ENCODE results near the gene RRH.
"Not testable (repeated sequence)": the region's sequence is repeated elsewhere in the genome, so short reads cannot be mapped to it uniquely, and the experiment has no call there.

RRH gene

DNA sequence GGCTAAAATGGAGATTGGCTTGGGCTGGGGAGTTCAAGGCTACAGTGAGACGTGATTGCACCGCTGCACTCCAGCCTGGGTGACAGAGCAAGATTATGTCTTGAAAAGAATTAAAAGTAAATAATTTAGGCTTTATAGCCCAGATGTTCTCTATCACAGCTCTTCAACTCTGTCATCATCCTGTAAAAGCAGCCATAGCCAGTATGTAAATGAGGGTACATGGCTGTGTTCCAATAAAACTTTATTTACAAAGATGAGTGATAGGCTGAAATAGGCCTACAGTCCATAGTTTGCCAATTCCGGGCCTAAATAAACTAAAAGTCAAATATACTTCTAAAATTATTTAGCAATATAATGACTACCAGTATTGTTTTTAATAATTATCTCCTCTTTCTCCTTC lies 9.2 kb downstream of the RRH start:
- DNase-seq (ENCODE audit: low read depth in 4 of 4, low spot score in 1 of 4) = no peak

DNA sequence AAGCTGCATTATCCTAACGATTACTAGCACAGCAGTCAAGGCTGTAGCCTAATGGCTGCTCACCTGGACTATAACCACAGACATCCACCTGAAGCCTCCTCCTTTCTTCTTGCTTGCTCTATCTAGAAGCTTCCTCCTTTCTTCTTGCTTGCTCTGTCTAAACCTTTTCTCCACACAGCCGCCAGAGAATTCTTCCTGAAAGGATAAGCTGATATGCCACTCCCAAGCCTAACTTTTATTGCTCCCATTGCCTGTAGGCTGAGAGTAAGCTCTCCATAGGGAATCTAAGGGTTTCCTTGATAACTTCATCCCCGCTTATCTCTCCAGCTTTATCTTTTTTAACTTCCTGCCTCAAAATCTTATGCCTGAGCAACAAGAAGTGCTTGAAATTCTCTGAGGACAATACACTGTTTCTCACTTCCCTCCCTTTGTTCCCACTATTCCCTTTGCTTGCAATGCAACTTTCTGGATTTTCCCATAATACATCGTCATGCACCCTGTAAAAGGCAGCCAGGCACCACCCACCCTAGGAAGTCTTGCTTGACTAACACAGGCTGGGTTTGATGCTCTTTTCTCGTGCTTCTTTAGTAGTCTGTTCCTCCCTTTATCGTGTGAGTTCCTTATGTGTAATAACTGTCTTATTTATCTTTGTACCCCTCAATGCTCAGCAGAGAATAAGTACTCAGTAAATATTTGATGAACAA lies 18.8 kb downstream of the RRH start:
- no peak for DNase-seq (ENCODE audit: low read depth in 4 of 4, low spot score in 1 of 4)

DNA sequence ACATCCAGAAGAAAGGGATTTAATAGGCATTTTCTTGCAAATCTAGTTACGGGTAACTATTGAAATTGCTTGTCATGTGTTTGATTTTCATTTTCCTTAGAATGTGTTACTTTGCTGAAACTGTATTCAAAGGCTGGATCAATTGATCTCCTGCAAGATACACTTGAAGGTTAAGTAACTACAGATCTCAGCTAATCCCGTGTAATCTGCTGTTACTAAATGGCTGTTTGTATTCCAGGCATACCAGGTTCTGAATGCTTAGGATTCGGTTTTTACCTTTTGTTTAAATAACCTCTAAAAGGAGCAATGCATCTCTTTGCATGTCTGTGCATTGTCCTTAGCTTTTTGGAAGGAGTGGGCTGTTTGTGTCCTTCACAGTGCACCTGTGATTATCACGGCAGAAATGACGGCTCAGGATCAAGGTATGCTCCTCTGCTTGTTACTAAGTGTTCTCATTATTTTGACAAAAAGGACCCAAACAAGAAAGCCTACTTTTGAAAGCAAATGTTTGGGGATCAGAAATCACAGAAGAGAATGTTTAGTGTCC lies 20.2 kb downstream of the RRH start, which contains the start of gene LRIT3:
LRIT3 (plus strand) TSS at position 212 of the 547 bp plus-strand sequence; CDS start at position 307, 95 bp downstream.
- DNase-seq (ENCODE audit: low read depth in 4 of 4, low spot score in 1 of 4) = no peak

DNA sequence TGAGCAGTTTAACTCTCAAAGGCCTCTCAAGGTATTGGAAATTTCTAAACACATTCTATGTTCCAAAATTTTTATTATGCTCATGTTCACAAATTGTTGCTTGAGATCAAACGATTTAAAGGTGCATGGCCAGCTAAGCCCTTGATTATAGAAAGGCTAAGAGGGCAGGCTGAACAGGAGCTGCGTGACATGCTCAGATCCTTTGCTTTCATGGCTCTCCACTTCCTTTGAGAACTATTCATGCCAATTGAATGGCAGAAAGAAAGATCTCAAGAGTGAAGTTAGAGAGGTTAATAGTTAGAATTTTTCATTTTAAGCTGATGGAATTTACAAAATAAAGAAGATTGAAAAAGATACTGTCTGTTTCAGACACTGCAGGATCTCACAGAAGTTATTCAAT lies 20.7 kb downstream of the RRH start:
- DNase-seq (ENCODE audit: low read depth in 4 of 4, low spot score in 1 of 4) = no peak

DNA sequence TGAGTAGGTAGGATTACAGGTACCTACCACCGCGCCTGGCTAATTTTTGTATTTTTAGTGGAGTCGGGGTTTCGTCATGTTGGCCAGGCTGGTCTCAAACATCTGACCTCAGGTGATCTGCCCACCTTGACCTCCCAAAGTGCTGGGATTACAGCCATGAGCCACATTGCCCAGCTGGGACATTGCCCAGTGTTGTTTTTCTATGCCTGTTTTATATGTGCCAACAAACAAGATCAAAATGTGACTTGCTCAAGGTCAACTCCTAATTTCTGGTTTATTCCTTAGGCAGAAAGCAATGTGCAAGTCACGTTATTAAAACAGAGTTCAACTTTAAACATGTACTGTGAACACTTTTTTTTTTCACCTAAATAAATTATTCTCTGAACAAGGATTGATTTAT lies 22.8 kb downstream of the RRH start:
- DNase-seq (ENCODE audit: low read depth in 4 of 4, low spot score in 1 of 4) = no peak

DNA sequence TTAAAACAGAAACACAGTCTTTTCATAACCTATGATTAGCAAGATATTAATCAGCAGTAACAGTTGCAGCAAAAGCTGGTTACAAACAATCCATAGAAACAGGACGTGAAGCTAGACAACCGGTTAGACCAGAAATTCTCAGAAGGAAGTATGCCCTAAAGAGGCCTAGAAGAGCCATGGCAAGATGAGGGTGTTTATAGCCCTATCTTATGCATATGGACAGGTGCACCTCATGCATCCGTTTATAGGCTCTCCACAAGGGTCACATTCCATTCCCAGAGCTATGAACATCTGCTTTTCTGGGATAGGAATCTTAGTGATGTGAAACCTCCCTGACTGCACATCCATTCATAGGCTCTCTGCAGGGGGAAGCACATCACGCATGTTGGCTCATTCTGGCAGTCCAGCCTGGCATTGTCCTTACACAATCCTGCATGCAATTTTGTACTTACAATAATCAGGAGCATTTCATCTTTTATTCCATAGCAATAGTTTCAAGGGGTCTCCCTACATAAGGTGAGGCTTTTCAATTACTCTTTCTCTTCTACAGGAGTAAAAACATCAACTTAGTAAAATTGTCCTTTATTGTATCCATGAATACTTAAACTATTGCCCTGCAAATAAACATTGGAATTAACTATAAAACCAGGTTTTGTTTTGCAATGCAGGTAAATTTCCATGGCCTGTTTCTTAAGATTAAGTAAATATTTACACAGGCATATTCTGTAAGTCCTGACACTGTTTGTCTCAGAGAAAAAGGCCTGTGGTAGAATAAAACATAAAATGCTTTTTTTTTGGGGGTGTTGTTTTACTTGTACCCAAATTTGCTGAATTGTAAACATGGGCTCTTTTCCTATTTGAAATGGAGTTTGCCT lies 31.9 kb downstream of the RRH start:
- DNase-seq (ENCODE audit: low read depth in 4 of 4, low spot score in 1 of 4) = not testable (repeated sequence)

DNA sequence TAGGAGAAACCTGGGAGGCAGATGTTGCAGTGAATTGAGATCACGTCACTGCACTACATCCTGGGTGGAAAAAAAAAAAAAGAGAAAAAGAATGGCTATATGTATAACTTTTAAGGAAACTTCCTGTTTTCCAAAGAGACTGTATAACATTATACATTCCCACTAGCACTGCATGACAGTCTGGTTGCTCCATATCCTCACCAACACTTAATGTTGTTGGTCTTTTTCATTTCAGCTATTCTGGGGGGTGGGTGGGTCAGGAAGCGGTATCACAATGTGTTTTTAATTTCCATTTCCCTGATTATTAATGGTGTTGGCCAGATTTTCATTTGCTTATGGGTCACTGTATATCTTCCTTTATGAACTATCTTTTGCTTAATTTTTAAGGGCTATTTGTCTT lies 33.5 kb downstream of the RRH start:
- DNase-seq (ENCODE audit: low read depth in 4 of 4, low spot score in 1 of 4) = no peak

DNA sequence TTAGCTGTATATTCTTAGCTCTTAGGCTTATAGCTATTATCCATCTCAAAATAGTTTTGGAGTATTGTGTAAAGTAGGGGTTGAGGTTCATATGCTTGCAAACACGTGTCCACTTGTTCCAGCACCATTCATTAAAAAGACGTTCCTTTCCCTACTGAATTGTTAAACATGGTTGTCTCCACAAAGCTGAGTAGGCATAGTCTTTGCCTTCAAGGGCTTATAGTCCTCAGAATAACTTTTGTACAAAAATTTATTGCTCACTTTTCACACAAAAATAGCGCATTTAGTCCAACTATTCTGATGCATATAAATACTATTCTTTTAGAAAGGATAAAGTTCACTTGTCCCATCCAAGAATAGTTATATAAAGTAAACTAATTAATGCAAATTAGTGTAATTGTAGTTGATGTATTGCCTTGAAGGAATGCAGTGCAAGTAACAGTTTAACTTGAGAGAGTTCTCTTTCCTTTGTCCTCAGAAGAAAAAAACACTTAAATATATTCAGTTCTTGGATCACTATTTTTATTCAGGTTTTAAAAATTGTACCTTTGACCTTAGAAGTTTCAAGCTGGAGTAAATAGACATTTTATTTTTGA lies 34.2 kb downstream of the RRH start:
- DNase-seq (ENCODE audit: low read depth in 4 of 4, low spot score in 1 of 4) = no peak

DNA sequence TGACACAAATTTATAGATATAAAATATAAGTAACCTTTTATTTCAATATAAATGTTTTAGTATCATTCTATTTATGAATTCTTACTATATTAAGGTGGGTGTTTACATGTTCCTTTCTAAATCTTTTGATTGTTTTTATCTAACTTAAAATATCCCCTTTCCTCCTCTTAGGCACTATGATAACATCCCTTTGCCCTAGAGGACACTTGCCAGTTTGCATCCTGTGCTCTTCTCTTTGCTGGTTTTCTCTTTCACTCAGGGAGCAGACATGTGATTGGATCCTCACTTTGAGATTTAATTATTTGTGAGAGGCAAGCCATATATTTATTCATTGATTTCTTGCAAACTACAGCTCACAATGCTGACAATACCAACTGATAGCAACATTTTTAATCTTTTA lies 36.4 kb downstream of the RRH start:
- no peak for DNase-seq (ENCODE audit: low read depth in 4 of 4, low spot score in 1 of 4)

DNA sequence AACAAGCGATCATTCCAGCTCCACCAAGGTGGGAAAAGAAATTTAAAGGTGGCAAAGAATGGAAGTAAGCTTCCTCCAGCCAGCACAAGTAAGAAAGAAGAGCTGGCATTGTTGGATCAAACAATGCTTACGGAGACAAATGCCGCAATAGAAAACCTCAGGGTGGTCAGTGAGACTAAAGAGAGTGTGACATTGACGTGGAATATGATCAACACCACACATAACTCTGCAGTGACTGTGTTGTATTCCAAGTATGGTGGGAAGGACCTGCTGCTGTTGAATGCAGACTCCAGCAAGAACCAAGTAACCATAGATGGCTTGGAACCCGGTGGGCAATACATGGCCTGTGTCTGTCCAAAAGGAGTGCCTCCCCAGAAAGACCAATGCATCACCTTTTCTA lies 42.3 kb downstream of the RRH start:
- no peak for DNase-seq (ENCODE audit: low read depth in 4 of 4, low spot score in 1 of 4)

DNA sequence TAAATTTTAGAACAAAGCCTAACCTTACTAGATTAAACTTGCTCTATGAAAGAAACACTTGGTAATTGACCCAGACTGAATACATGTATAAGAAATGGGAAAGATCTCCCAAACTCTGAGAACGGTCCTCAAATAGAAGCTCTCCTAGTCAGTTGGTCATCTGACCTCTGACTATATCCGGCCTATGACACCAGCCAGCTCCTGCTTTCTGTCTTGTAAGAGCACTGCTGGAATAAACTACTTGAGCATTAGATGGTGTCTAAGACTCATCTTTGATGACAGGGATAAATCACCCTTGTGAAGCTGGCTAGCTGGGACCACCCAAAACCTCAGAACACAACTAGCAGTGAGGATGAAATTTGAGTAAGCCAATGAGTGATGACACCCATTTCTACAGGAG lies 44.3 kb downstream of the RRH start:
- no peak for DNase-seq (ENCODE audit: low read depth in 4 of 4, low spot score in 1 of 4)

DNA sequence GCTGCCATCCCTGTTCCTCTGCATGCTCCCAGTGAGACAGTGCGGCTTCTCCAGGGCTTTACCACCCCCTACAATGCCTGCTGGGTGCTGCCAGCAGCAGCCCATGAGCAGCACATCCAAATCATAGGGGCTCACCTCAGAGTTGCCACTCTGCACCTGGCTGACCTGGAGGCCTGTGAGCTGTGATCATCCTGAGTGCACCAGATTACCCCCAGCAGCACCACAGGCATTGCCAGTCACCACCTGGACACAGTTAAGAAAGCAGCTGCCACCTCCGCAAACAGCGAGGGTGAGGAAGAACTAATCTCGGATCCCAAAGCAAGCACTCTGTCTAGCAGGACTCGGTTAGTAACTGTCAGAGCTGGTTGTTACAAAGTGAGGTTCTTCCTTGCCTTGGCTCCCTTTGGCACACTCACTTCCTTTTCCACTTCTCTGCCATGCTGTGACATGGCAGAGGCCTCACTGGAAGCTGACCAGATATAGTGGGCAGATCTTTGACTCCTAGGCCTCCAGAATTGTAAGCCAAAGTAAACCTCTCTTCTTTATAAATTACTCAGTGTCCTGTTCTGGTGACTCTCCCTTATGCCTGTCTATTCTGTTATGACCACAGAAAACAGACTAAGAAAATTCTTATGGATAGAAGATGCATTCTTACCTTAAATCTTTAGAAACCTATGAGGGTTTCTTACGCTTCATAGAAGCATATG lies 45.3 kb downstream of the RRH start:
- no peak for DNase-seq (ENCODE audit: low read depth in 4 of 4, low spot score in 1 of 4)

DNA sequence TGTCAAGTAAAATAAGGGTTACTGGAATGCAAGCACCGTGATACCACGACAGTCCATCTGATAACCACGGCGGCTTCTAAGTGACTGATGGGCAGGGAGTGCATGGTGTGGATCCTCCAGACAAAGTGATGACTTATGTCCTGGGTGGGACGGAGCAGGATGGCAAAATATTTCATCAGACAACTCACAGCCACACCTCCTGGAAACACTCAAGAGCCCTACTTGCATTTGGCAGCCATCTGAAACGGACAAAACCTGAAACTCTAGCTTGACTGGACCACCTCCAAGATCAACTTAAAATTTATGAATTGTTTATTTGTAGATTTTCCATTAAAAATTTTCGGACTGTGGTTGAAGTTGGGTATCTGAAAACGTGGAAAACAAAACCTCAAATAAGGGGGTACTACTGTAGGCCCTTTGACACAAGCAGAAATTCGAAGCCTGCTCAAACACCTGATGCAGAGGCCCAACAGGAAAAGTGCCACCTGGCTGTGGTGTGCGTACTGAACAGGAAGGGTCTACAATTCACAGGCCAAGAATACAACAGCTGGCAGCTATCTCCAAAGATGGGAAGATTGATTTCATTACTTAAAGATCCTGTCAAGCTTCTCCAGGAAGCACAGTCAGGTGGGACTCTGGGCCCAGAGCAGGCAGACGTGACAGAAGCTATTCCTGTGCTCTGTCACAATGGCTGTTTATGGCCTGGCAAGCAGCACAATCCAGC lies 46.2 kb downstream of the RRH start:
- DNase-seq (ENCODE audit: low read depth in 4 of 4, low spot score in 1 of 4) = no peak

DNA sequence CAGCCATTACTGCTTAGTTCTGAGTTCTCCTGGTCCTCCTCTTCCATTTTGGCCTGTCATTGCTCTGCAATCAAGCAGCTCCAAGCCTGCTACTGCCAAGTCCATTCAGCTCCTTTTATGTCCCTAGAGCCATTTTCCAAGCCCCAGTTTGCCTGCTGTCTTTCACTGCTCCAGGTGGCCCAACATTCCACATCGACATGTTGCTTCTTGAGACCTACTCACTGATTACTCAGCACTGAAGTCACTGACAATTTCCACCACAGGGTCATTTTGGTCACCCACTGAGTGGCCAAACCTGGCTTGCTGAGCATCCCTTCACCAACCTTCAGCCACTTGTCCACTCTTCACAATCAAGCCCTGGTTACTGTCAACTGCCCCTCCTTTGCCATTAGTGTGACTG lies 47.3 kb downstream of the RRH start:
- no peak for DNase-seq (ENCODE audit: low read depth in 4 of 4, low spot score in 1 of 4)

DNA sequence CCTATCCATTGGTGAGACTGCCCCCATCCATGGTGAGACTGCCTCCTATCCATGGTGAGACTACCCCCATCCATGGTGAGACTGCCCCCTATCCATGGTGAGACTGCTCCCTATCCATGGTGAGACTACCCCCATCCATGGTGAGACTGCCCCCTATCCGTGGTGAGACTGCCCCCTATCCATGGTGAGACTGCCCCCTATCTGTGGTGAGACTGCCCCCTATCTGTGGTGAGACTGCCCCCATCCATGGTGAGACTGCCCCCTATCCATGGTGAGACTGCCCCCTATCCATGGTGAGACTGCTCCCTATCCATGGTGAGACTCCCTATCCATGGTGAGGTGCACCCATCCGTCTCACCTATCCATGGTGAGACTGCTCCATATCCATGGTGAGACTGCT lies 47.8 kb downstream of the RRH start:
- not testable (repeated sequence) for DNase-seq (ENCODE audit: low read depth in 4 of 4, low spot score in 1 of 4)

DNA sequence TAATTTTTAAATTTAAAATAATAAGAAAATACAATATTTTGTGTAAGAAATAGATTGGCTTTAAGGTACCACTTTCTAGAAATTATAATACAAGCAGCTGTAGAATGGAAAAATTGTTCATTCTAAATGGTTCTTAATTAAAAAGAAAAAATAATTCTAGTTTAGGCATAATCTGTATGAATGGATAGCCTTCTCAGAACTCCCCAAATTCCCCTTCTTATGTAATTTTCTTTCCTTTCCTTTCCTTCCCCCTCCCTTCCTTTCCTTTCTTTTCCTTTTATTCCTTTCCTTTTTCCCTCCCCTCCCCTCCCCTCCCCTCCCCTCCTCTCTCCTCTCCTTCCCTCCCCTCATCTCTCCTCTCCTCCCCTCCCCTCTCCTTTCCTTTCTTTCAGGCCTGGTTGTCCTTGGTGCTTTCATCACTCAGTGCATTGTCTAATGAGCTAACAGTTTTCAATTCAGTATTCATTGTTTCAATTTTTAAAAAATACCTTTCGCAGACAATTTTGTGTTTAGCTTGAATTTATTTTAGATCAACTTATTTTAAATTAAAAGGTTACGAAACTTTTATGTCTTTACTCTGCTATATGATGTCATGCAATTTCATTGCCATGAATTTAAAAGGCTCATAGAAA lies 49.0 kb downstream of the RRH start:
- no peak for DNase-seq (ENCODE audit: low read depth in 4 of 4, low spot score in 1 of 4)

DNA sequence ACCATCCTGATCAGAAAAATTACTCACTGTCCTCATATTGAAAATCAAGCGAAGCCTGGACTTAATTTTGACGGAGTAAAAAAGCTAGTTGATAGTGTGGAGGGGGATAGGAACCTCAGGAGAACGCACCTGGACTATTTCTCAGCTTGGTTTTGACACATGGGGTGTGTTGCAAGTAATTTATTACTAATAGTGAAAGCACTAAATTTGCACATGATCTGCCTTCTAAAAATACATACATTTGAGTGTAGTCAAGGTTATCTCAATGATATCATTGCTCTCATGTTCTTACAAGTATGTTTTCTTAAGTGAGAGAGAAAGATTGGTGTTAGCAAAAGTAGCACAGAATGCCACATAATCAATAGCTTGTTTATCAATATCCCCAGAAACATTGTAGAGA lies 49.6 kb downstream of the RRH start:
- DNase-seq (ENCODE audit: low read depth in 4 of 4, low spot score in 1 of 4) = no peak

DNA sequence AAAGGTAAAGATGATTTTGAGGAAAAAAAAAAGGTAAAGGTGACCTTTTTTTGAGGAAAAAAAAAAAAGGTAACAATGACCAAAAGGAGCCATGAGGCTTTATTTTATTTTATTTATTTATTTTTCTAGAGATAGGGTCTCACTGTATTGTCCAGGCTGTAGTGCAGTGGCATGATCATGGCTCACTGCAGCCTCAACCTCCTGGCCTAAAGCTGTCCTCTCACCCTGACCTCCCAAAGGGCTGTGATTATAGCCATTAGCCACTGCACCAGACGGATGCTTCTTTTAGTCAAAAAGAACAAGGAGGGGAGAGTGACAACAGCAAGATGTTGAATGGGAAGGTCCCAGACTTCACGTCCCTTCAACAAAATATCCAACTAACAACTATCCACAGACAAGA lies 50.6 kb downstream of the RRH start:
- no peak for DNase-seq (ENCODE audit: low read depth in 4 of 4, low spot score in 1 of 4)

DNA sequence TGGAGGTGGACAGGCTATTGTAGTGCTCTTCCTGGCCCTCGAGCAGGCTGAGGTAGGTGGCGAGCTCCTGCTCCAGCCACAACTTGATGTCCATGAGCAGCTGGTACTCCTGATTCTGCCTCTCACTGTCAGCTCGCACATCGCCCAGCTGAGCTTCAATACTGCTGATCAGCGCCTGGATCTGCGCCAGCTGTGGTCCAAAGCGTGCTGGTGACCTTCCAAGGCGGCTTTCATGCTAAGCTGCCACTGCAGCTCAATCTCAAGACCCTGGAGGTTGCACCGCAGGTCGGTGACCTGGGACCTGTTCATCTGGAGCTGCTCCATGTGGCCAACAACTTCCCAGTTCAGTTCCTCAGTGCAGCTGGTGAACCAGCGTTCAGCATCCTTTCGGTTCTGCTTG lies 51.3 kb downstream of the RRH start:
- no peak for DNase-seq (ENCODE audit: low read depth in 4 of 4, low spot score in 1 of 4)

DNA sequence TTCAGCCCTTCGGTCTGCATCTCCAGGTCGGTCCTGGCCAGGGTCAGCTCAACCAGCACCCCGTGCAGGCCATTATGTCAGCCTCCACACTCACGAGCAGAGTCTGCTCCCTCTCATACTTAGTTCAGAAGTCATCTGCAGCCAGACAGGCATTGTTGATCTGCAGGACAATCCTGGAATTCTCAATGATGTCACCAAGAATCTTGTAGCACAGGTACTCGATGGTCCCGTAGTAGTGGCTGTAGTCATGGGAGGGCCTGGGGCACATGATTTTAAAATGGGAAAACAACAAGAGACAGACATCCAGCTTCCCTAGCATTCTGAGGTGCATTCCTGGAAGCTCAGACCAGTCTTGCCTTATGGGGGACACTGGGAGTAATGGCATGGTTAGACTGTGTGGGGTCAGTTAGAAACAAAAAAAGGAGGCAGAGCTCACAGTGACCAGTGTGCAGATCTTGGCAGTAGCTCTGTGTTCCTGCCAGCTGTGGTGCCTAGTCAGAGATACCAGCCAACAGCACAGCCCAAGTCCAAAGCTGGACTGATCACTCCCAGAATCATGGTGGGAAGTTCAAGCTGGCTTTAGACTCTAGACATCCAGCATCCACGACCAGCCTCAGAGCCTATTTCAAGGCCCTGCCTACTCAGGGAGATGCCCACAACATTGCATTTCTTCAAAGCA lies 52.0 kb downstream of the RRH start:
- no peak for DNase-seq (ENCODE audit: low read depth in 4 of 4, low spot score in 1 of 4)

Data from stimulated activated CD4-positive, alpha-beta T cell treated with anti-CD3 and anti-CD28 coated beads, Interleukin-1b, Interleukin-23, amount 100 ng/mL, for 24 hours (primary cell).